Measurements from ENCODE around the gene FTHL17. TPM values are rescaled to one million over a fixed set of nuclear protein-coding genes. Genes with fewer than 3 reads are reported as not detected.

Gene FTHL17
- not detected for total RNA-seq

DNA sequence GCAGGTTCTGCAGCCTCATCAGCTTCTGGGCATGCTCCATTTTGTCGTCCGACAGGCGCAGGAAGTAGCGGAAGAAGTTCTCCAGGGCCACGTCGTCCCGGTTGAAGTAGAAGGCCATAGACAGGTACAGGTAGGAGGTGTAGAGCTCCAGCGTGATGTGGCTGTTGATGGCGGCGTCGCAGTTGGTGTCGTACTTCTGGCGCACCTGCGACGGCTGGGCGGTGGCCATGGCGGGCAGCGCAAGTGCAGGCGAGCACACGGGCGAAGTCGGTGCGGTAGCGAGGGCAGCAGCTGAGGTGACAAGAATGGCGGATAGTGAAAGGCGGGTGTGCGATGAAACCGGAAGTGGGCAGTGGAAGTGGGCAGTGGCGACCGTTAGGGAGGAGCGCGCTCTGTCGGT lies at the start of gene FTHL17:
Gene FTHL17 (minus strand): TSS at position 317 of the 400 bp plus-strand sequence. CDS start 88 bp downstream, at position 229.
- DNase-seq, result no peak

DNA sequence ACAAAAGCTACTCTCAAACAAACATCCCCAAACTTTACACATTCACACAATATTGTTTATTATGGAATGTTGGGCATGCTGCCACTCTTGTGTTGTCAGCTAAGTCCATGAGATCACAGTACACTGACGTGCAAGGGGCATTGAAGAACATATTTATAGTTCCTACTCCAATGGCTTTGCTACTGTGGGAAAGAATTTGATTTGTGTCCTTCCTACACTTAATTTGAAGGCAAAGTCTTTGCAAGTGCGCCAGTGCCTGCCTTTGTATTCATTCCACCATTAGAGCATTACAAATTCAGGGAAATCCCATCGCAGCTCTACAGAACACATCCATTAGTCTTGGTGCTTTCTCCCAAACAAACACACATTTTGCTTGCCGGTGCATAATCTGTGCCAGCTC lies 45.4 kb upstream of the FTHL17 start:
- DNase-seq, result peak; percentile 78

DNA sequence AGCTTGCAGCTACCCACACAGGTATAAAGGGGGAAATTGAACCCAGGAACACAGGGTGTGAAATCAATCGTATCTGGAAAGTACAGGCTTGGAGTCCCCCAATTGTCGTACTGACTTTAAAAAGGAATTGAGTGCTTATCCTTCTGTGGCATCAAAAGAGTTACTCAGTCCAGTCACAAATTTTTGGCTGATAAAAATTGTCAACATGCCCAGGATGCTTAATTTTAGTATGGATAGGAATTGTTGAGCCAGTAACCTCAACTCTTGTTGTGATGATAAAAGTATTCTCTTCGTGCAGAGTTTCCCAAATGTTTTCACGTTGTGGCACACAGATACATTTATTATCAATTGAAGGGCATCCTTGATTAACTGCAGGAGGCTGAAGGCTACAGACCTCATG lies 43.6 kb upstream of the FTHL17 start:
- DNase-seq, result no peak

DNA sequence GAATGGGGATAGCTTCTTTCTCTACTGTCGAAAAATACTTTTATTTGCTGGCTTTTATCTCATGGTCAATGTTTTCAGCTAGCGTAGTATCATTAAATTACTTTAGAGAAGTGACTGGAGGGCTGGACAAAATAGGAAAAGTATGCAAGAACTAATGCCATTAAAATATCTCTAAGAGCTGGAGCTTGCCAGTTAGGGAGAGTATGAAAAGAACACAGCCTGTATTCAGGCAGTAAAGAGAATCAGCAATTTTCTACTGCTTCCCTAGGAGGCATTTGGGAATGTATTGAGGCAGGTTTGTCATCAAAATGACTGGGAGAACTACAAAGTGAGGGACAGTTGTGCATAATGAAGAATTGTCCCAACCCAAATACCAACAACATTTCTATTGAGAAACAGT lies 43.0 kb upstream of the FTHL17 start:
- DNase-seq, result no peak

DNA sequence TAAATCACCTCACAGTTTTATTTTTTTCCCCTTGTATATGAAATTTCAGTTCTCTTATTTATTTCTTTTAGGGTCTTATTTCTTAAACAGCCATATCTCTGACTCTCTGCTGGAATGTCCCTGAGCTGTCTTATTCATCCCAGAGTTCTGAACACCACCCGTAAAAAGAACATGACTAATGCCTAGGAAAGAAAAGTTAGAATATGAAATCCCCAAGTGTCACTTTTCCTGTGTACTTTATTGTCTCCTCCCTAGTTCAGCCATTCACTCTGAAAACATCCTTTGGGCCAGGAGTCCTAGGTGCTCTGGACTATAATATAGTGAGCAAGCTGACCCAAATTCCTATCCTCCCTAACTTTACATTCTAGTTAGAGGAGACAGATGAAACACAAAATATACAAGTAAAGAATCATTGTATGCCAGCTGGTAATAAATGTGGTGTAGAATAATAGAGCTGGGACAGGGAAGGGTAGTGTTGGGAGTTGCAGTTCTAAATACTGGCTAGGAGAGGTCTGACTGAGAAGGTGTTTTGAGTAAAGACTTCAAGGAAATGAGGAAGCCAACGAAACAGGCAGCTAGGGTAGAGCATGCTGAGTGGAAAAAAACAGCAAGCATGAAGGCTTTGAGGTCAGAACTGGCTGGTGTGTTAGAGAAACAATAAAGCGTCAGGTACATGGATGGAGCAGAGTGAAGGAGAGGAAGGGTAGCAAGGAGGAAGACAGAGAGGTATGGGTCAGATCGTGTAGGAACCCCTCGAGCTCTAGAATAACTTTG lies 40.6 kb upstream of the FTHL17 start:
- no peak for DNase-seq

DNA sequence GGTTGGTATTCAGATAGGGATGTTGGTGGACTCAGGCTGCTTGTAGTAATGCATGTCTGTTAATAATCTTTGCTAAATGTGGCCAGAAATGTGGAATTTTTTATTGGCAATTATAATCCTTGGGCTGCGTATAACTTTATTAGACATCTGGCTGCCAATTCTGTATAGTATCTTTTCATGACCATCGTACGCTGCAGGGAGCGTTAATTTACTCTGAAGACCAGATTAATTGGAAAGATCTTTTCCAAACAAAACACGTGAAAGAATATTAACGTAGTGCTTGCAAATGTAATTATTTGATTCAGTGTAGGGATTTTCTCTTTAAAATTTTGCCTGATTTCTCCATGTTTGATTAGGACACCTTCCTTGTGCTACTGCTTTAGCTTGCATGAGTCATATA lies 38.8 kb upstream of the FTHL17 start:
- no peak for DNase-seq

DNA sequence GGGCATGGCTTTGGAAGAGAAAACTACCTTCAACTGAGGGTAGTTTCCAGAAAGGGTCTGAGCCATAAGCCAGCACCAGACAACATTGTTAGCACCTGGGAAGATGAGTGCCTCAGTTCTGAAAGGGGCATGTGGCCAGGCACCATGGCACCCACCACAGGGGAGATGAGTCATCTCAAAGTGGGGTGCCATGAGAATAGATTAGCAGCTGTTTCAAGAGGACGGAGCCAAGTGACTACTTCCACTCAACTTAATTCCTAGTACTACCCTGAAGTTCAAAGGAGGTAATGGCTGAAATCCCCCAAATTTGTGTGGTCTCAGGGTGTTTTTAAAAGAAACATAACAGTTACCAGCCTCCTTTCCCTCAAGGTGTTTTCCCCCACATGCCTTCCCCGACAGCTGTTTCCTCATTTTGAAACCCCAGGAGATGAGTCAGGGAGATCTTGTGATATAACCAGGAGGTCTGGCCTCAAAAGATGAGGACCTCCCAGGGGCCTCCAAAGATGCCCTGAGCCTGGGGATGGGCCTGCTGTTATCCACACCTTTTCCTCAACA lies 27.8 kb upstream of the FTHL17 start:
- no peak for DNase-seq

DNA sequence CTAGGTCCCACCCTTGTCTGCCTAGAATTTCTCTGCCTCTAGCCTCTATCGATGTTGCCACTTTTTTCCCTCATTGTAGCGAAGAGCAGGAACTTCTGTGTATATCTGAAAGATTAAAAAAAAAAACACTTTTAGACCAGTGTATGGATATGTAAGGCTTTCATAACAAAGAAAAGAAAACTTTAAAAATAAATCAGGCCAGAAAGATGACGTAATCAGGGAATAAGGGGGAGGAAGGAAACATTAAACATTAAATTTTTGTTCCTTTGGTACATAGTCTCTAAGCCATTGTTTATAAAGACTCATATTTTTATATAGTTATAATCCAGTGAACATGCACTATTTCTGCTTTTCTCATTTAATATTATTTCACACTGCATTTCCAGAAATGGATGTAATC lies 26.2 kb upstream of the FTHL17 start:
- no peak for DNase-seq

DNA sequence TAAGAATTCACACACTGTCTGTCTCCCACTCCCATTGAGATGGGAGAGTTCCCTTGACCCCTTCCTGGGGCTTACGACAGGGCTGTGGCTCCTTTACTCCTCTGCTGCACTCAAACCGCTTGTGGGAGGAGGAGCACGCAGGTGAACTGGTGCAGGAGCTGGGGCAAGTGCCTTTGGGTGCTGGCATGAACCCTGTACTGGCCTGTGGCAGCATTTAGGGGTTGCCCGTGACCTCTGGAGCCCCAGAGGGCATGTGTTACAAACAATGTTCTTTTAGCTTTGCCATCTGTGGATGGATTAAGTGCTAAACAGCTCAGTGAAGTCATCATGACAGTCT lies 21.8 kb upstream of the FTHL17 start:
- DNase-seq, result no peak

DNA sequence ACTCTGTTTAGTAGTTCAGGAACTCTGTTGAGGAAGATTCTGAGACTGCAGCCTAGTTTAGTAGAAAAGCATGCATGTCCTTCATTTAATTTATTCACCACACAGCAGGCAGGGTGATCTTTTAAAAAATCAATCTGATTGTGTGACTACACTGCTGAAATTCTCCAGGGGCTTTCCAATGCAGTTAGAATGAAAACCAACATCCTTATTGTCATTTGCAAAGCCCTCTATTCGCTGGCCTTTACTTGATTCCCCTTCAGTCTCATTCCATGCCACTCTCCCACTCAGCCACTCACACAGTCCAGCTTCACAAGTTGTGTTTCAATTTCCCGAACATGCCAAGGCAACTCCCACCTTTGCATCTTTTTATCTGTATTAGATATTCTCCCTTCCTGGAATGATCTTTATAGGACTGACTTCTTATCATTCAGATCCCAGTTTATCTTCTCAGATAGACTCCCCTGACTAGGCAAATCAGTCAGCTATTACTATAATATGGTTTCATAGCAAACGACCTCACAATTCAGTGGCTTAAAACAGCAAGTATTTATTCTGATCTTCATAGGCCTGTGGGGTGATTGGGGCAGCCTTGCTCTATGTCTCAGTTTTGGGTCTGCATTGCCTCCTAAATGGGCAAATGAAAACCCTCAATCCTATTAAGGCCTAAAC lies 21.3 kb upstream of the FTHL17 start:
- DNase-seq, result no peak

DNA sequence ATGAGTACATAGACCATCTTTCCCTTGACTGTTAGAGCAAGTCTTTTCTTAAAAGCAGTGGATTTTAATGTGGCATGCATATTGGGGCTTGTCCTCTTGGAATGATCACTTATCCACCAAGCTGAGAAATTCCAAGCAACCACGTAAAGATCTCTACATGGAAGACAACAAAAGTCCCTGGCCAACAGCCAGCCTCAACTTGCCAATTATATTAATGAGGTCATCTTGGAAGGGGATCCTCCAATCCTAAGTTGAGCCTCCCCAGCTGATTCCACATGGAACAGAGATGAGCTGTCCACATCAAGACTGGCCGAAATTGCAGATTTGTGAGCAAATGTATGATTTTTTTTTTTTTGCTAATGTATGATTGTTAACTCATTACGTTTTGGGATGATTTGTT lies 20.6 kb upstream of the FTHL17 start:
- peak; percentile 13 for DNase-seq

DNA sequence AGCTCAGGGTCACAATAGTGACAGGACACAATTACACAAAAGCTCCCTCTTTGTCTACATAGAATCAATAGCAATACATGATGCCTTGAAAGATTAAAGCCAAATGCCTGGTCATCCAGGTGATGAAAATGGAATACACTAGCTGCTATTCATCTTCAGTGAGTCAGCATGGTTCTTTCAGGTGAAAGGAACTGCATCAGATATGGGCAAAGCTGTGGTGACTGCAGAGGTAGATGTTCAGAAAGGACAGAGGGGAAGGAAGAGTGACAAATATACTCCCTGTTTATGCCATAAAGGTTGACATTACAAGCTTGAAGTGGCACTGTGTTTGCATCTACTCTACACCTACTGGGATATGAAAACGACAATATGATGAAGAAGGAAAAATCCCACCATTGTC lies 20.0 kb upstream of the FTHL17 start:
- DNase-seq, result no peak

DNA sequence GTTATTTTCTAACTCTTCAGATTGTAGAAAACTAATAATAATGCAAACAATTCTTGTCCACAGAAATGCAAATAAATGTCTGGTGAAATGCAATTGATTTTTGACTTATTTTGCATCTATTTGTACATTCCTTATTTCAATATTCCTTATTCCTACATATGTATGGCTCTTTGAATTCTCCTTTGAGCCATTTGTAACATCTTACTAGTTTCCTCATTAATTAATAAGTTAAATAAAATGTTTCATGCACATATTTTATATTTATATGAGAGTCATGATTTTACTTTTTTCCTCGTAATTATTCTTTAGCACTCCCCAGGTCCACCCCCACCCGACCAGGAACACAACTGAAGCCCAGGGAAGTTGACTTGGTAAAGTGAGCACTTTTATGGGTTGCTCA lies 2.7 kb upstream of the FTHL17 start:
- DNase-seq, result no peak

DNA sequence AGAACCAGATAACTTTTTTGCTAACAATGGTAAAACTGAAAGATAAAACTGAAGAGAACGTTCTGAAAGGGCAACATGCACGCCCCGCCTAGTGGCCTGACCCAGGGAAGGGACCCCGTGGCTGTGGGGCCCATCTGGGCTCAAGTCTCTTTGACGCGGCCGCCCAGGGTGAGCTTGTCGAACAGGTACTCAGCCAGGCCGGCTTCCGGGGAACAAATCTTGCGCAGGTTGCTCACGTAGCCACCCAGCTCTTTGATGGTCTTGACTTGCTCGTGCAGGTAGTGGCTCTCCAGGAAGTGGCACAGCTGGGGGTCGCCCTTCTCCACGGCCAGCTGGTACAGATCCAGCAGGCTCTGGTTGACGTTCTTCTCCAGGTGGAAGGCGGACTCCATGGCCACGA lies 579 bp downstream of the FTHL17 start:
- no peak for DNase-seq

DNA sequence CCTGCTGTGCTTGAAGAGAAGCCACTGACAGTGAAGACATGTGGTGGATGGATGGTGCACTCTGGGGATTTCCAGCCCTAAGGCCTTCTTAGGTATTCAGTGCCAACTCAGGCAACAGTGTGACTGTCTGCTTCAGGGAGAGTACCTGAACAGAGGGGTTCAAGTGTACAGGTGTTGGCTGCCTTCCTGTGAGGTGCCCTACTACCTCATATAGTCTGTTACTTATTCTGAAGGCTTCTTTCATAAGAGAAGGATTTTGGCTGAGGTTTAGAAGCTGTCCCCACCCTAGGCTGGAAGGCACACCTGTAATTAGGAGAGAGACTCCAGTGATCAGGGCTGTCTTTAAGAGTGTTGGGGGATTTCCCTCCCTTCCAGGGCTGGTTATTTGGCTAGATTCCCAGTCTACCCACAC lies 1.8 kb downstream of the FTHL17 start:
- peak; percentile 11 for DNase-seq

DNA sequence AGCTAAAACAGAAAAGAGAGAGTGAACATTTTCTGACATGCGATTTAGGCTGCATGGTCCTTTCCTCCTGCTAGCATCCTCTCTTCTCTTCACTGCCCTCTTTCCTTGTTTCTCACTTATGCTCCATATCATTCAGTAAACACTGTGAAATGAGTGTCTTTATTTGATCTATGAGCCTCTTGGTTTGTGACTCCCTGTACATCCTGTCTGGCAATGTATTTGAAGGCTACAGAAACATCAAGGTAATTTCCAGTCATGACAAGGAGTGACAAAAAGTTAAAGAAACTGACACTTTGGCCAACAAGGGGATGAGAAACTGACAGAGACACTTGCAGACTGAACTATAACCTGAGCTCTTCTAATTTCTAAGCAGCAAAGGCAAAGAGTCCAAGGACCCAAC lies 8.7 kb downstream of the FTHL17 start:
- DNase-seq, result no peak

DNA sequence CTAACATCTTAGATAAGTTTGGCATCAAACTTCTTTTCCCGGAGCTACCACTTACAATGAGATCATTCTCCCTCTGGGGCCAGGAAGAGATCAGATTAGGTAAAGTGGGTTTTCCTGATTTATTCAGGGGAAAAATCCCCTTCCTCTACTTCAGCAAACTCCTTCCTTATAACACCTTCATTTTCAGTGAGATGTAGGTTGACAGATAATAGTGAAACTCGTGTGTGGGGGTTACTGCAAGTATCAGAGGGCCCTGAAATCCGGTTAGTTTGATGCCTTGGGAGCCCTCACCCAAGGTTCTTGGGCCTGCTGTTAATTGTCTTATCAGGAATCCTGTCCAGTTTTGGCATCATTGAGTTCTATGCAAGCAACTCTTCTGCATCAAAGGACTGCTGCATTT lies 10.8 kb downstream of the FTHL17 start:
- no peak for DNase-seq

DNA sequence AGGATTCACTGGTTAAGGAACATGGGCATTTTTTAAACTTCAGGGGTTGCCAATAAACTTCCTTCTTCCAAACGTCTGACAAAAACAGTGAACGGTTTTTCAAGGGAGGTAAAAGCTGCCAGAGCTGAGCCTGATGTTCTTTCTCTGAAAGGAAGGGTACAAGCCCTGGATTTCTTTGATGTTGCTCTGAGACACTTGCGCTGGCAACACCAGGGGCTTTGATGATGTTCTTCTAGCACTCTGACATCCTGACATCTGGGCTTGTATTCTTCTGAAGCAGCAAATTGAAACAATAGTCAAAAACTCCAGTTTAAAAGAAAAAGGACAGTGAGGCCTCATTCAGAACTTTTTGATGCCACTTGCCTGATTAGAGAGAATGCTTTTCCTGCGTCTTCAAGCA lies 11.8 kb downstream of the FTHL17 start:
- no peak for DNase-seq

DNA sequence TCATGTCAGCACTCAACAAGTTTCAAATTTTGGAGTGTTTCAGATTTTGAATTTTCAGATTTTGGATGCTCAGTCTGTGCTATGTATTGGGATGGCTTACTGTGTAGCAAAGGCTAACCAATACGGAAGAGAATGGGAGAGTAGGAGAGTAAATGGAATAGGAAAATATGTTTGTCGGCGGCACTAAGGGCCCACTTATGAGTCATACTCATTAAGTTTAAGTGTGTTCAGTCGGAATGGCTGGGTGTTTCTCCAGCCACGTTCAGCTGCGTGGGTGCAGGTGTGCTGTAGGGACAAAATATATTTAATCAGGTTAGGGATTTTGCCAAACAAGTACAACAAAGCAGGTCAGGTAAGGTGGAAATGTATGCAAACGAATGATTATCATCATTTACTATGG lies 13.6 kb downstream of the FTHL17 start:
- no peak for DNase-seq

DNA sequence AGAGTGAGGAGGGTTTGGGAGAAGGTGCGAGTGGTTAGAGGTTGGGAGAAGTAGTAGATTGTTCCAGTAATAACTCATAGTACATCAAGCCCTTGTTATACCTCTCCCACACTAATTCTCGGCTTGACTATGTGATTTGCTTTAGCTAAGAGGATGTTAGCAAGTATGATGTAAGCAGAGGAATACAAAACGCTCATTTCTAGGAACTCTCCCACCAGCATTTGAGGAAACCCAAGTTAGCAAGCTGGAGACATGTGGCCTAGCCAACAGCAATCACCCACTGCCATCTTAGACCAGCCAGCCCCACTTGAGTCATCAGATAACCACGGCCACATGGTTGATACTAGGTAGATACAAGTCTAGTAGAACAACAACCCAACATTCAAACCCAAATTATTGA lies 14.2 kb downstream of the FTHL17 start:
- no peak for DNase-seq

DNA sequence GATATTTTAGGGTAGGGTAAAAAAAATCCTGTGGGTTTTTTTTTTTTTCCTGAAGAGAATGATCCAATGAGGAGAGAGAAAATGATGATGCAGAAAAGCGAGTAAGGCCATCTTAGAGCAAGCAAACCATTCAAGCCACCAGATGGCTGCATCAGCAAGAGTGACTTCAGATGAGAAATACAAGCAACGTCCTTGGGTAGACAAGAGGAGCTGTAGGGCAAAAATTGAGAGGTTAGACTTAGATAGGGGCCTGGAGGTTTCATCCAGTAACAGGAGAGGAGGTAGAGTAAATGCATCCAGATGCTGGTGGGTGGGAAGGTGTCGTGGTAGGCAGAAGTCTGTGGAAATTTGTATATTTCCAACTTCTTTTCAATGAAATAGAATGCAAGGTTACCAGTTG lies 14.6 kb downstream of the FTHL17 start:
- DNase-seq, result no peak

DNA sequence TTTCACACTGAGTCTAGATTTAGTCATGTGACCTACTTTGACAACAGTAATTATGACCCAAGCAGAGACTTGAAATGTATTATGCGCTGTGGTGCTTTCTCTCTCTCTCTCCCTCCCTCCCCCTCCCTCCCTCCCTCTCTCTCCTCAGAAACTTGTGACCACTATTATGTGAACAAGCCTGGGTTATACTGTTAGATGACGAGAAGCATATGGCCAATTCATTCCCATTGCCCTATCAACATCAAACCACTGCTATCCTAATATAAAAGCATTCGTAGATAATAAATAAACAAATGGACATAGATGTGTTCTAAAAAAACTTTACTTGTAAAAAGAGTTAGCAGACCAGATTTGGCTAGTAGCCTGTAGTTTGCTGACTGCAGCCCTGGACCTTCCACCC lies 18.2 kb downstream of the FTHL17 start:
- no peak for DNase-seq

DNA sequence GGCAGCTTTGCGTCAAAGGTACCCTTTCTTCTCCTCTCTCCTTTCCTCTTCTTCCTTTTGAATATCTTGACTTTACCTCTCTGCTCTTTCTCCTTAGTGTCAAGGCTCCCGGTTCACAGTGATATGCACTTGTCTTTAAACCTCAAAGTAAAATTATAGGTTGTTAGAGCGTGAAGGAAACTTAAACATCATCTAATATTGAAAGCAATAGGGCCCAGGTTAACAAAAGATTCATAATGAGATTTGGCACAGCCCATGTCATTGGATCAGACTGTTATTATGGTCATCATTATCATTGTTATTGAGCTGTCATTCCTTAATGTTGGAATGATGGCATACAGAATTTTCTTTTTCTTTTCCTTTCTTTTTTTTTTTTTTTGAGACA lies 32.5 kb downstream of the FTHL17 start:
- DNase-seq, result no peak

Data from tongue (tissue), 2 donors.